SK-N-MC (cell line): ENCODE results near the gene MMP25.

Source experiments
- EZH2 ChIP-seq: fragments of 200-600 bp; sonication (generic); IDR thresholded peaks from one replicate; pipeline ENCODE4 v1.6.1; 2017; ENCODE audit warnings: antibody characterized with exemption
- FOXP2 ChIP-seq: optimal IDR thresholded peaks from 2 replicates; pipeline ENCODE3; 2011; ENCODE audit warnings: mild to moderate bottlenecking, moderate library complexity; ENCODE audit not compliant: insufficient read depth; ENCODE audit errors: extremely low read length, control extremely low read depth
- POLR2AphosphoS5 ChIP-seq: IDR thresholded peaks from 2 replicates; pipeline ENCODE4 v1.6.1; 2012; ENCODE audit warnings: mild to moderate bottlenecking, low read depth, low read length, borderline replicate concordance

DNA sequence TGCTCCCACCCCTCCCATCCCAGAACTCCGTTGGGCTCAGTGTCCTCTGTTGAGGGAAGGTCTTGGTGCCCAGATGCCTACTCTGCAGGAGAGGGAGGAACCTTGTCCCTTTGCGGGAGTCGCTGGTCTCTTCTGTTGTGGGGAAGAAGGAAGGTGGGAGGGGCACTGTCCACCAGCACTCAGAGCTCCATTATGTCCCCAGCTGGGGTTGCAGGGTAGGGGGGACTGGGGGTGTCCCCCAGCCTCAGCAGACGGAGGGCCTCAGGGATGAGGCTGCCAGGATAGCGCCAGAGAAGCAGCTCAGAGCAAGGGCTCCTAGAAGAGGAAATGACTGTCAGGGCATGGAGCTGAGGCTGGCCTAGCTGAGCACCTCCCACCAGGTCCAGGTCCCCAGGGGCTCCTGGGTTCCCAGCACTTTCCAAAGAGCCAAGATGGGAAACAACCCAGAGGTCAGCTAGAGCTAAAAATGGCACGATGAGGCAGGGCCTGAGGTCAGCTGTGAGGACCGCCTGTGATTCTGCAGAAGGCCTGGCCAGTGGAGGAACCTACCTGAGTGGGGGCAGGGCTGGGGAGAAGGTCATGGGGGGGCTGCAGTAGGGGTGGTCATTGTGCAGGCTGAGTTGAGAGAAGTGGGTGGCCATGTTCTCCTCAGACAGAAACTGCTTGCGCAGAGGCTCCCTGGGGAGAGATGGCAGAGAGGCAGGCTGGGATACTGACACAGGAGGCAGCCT lies 23.5 kb upstream of the MMP25 start:
- TF ChIP-seq EZH2, result no peak
- no peak; the same call in none of the 2 replicates for TF ChIP-seq POLR2AphosphoS5
- no peak for TF ChIP-seq FOXP2
